Parathyroid adenoma (tissue), 2 donors: Measurements from ENCODE around the gene PEMT.
"Not testable (repeated sequence)": the region's sequence is repeated elsewhere in the genome, so short reads cannot be mapped to it uniquely, and the experiment has no call there.

Experiments
- H2AFZ ChIP-seq: fragments of 300-600 bp; sonication (generic); one replicate; pipeline ENCODE4 v1.7.0; 2017; ENCODE audit warnings: antibody characterized with exemption, mild to moderate bottlenecking
- H3K27ac ChIP-seq: fragments of 300-600 bp; sonication (generic); one replicate; pipeline ENCODE4 v1.7.0; 2017
- H3K27me3 ChIP-seq: fragments of 300-600 bp; sonication (generic); one replicate; pipeline ENCODE4 v1.7.0; 2017; ENCODE audit warnings: low read length; ENCODE audit not compliant: control insufficient read depth, insufficient read depth
- H3K36me3 ChIP-seq: fragments of 300-600 bp; sonication (generic); one replicate; pipeline ENCODE4 v1.7.0; 2017; ENCODE audit warnings: low read length; ENCODE audit not compliant: control insufficient read depth, insufficient read depth
- H3K4me1 ChIP-seq: fragments of 300-600 bp; sonication (generic); one replicate; pipeline ENCODE4 v1.7.0; 2017; ENCODE audit warnings: control low read depth
- H3K4me2 ChIP-seq: fragments of 300-600 bp; sonication (generic); one replicate; pipeline ENCODE4 v1.7.0; 2017; ENCODE audit warnings: low read length
- H3K4me3 ChIP-seq: fragments of 300-600 bp; sonication (generic); one replicate; pipeline ENCODE4 v1.7.0; 2017; ENCODE audit warnings: low read depth, low read length
- H3K79me2 ChIP-seq: fragments of 300-600 bp; sonication (generic); one replicate; pipeline ENCODE4 v1.7.0; 2017; ENCODE audit warnings: control low read depth
- H3K9ac ChIP-seq: fragments of 300-600 bp; sonication (generic); one replicate; pipeline ENCODE4 v1.7.0; 2017; ENCODE audit warnings: mild to moderate bottlenecking
- H3K9me3 ChIP-seq: fragments of 300-600 bp; sonication (generic); one replicate; pipeline ENCODE4 v1.7.0; 2017; ENCODE audit warnings: low read length; ENCODE audit not compliant: control insufficient read depth
- CTCF ChIP-seq: fragments of 300-600 bp; sonication (generic); IDR thresholded peaks from one replicate; pipeline ENCODE4 v1.7.0; 2017; ENCODE audit warnings: antibody characterized with exemption, mild to moderate bottlenecking
- donor health status: primary hyperparathyroidism.

The PEMT gene

GRCh38 chr17:17491546-17491988 is 99.9 kb downstream of the PEMT start:
- TF ChIP-seq CTCF: no peak
- Histone ChIP-seq H3K9me3 (no peaks in the 10 kb centered on the region), H3K4me3 (no peak overlapping the region), H3K27ac (no peak overlapping the region), H3K4me1 (peaks cover 9% of the 10 kb centered on the region), H3K36me3 (no peaks in the 10 kb centered on the region), H3K79me2 (no peaks in the 10 kb centered on the region), H3K27me3 (no peaks in the 10 kb centered on the region), H3K4me2 (no peak overlapping the region), H2AFZ (no peak overlapping the region), H3K9ac (no peak overlapping the region)

GRCh38 chr17:17491031-17491471 is 100.5 kb downstream of the PEMT start:
- Histone ChIP-seq H3K36me3 (no peaks in the 10 kb centered on the region), H3K4me2 (no peak overlapping the region), H3K4me3 (no peak overlapping the region), H2AFZ (no peak overlapping the region), H3K27ac (no peak overlapping the region), H3K9me3 (no peaks in the 10 kb centered on the region), H3K79me2 (no peaks in the 10 kb centered on the region), H3K9ac (no peak overlapping the region), H3K27me3 (no peaks in the 10 kb centered on the region), H3K4me1 (peaks cover 9% of the 10 kb centered on the region)
- no peak for TF ChIP-seq CTCF

- no peaks in the 10 kb centered on the region for H3K36me3 ChIP-seq
- H3K27me3 ChIP-seq: no peaks in the 10 kb centered on the region
- no peak for TF ChIP-seq CTCF
- H3K4me1 ChIP-seq: no peaks in the 10 kb centered on the region
- no peak overlapping the region for H3K9ac ChIP-seq
- H3K4me3 ChIP-seq: no peak overlapping the region
- H2AFZ ChIP-seq: no peak overlapping the region
- no peaks in the 10 kb centered on the region for H3K9me3 ChIP-seq
- no peak overlapping the region for H3K27ac ChIP-seq
- H3K4me2 ChIP-seq: no peak overlapping the region
- H3K79me2 ChIP-seq: peaks cover 7% of the 10 kb centered on the region
Measured at GRCh38 chr17:17487998-17488397, 103.5 kb downstream of the PEMT start.

GRCh38 chr17:17486416-17486815 is 105.1 kb downstream of the PEMT start:
- H3K4me1 ChIP-seq, H3K27me3 ChIP-seq, H3K27ac ChIP-seq, H2AFZ ChIP-seq, H3K9ac ChIP-seq, H3K9me3 ChIP-seq, H3K4me3 ChIP-seq, H3K4me2 ChIP-seq, H3K36me3 ChIP-seq: not testable (repeated sequence)
- H3K79me2 ChIP-seq: peaks cover 18% of the 10 kb centered on the region

GRCh38 chr17:17485420-17485819 is 106.1 kb downstream of the PEMT start:
- no peaks in the 10 kb centered on the region for H3K9me3 ChIP-seq

More at GRCh38 chr17:17485420-17485819, 106.1 kb downstream of the PEMT start:
- no peak overlapping the region for H3K4me3 ChIP-seq
- no peaks in the 10 kb centered on the region for H3K27me3 ChIP-seq
- H2AFZ ChIP-seq: no peak overlapping the region
- H3K4me2 ChIP-seq: no peak overlapping the region
- H3K9ac ChIP-seq: no peak overlapping the region
- H3K36me3 ChIP-seq: no peaks in the 10 kb centered on the region
- peaks cover 3% of the 10 kb centered on the region for H3K4me1 ChIP-seq
- peaks cover 25% of the 10 kb centered on the region for H3K79me2 ChIP-seq
- H3K27ac ChIP-seq: no peak overlapping the region
- TF ChIP-seq CTCF: no peak
